Measurements from ENCODE around the gene NOTUM.
"Not testable (repeated sequence)": the region's sequence is repeated elsewhere in the genome, so short reads cannot be mapped to it uniquely, and the experiment has no call there.

NOTUM gene

GRCh38 chr17:81996232-81996756 lies 35.3 kb upstream of the NOTUM start:
- no peak for DNase-seq (ENCODE audit: low spot score)

GRCh38 chr17:81995463-81996231 lies 34.7 kb upstream of the NOTUM start:
- no peak for DNase-seq (ENCODE audit: low spot score)

- no peak for DNase-seq (ENCODE audit: low spot score)
Observed at GRCh38 chr17:81994593-81995462, 33.8 kb upstream of the NOTUM start.

- no peak for DNase-seq (ENCODE audit: low spot score)
Observed at GRCh38 chr17:81993729-81994592, 33.0 kb upstream of the NOTUM start.

- DNase-seq (ENCODE audit: low spot score), result no peak
Observed at GRCh38 chr17:81992306-81993102, 31.5 kb upstream of the NOTUM start.

- DNase-seq (ENCODE audit: low spot score), result no peak
Observed at GRCh38 chr17:81991684-81992305, 30.8 kb upstream of the NOTUM start.

GRCh38 chr17:81990836-81991683 lies 30.1 kb upstream of the NOTUM start:
- no peak for DNase-seq (ENCODE audit: low spot score)

- no peak for DNase-seq (ENCODE audit: low spot score)
Observed at GRCh38 chr17:81987161-81987770, 26.3 kb upstream of the NOTUM start.

GRCh38 chr17:81986606-81987005 lies 25.6 kb upstream of the NOTUM start:
- DNase-seq (ENCODE audit: low spot score), result no peak

GRCh38 chr17:81984773-81985410 lies 23.9 kb upstream of the NOTUM start:
- no peak for DNase-seq (ENCODE audit: low spot score)

GRCh38 chr17:81983639-81984373 lies 22.8 kb upstream of the NOTUM start:
- no peak for DNase-seq (ENCODE audit: low spot score)

GRCh38 chr17:81983011-81983638 lies 22.1 kb upstream of the NOTUM start:
- no peak for DNase-seq (ENCODE audit: low spot score)

- DNase-seq (ENCODE audit: low spot score), result not testable (repeated sequence)
Observed at GRCh38 chr17:81981511-81981910, 20.5 kb upstream of the NOTUM start.

- no peak for DNase-seq (ENCODE audit: low spot score)
Observed at GRCh38 chr17:81980707-81981343, 19.8 kb upstream of the NOTUM start.

- no peak for DNase-seq (ENCODE audit: low spot score)
Observed at GRCh38 chr17:81980122-81980521, 19.1 kb upstream of the NOTUM start.

GRCh38 chr17:81978524-81979298 lies 17.7 kb upstream of the NOTUM start:
- DNase-seq (ENCODE audit: low spot score), result no peak
